Right ventricle myocardium inferior (tissue), 1 donor: ENCODE results near the gene SUN5. TPM values are rescaled to one million over a fixed set of nuclear protein-coding genes. Genes with fewer than 3 reads are reported as not detected.

ENCODE experiments used
- ATAC-seq: fragments of 200-7000 bp; cut with Tn5 transposase; one replicate; pipeline ENCODE4 v1.9.1; 2020; ENCODE audit warnings: mild to moderate bottlenecking, moderate library complexity
- DNase-seq: peaks from one replicate; pipeline ENCODE4 v3.0.0; 2021; ENCODE audit errors: missing footprints
- intact Hi-C: fragments of 100-400 bp; cut with DNase I; formaldehyde crosslinking; loops from one replicate; pipeline ENCODE4 v1.11.0; 2022
- total RNA-seq: library from RNA; stranded (reverse); fragmentation: NEBNext Ultra II Directional; extraction: Animal tissue kit (Norgen Biotek cat#: 25700); gene quantifications from one replicate; pipeline ENCODE4 v1.2.1, GENCODE V29; 2021
- donor health status: DM: no; HTN: yes; CAD: no; lungs with severe emphysema.

Gene SUN5
- total RNA-seq, 1 donor from 2014 or later, result not detected

DNA sequence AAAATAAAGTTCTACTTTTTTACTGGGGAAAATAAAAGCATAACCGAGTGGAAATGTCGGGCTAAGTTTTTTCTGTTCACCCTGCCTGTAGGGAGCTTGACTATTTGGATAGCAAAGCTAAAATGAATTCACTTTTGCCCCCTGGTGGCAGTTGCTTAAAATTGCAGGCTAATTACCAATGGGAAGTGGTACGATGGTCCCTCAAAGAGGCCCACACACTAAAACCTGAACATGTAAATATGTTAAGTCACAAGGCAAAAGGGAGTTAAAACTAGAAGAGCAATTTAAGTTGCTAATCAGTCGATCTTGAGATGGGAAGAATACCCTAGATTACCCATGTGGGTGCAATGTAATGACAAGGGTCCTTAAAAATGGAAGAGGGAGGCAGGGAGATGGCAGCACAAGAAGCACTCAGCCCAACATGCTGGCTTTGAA is 916 bp upstream of the SUN5 start:
- DNase-seq (no peak), ATAC-seq (no peak)
- intact Hi-C loops, result no loop called here

DNA sequence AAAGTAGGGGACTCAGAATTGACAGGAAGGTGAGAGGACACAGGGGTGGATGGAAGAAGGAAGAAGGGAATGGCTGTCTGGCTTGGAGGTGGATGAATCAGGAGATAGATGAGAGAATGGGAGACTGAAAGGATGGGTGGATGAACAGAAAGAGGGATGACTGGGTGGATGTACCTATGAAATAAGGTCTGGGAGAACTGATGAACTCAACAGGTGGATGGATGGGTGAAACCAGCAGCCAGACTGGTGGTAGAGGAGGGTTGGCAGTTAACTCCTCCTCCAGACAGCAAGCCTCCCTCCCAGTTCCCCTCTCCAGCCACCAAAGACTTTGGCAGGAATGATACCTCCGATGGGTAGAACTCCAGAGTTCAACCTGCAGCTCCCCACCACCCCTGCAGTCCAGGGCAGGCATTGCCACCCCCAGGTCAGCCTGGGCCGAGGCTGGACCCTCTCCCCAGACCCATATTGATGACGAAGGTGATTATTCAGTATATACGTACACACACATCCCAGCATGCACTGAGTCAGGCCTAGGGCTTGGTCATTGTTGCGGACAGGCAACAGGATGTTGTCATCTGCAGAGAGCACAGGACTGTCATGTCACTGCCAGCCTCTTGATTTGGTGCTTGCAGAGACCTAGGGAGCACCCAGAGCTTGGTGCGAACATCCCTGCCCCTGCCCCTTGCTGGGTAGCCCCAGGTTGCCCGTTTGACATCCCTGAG is 2.0 kb downstream of the SUN5 start:
- intact Hi-C loops, result no loop called here
- DNase-seq (no peak), ATAC-seq (no peak)

DNA sequence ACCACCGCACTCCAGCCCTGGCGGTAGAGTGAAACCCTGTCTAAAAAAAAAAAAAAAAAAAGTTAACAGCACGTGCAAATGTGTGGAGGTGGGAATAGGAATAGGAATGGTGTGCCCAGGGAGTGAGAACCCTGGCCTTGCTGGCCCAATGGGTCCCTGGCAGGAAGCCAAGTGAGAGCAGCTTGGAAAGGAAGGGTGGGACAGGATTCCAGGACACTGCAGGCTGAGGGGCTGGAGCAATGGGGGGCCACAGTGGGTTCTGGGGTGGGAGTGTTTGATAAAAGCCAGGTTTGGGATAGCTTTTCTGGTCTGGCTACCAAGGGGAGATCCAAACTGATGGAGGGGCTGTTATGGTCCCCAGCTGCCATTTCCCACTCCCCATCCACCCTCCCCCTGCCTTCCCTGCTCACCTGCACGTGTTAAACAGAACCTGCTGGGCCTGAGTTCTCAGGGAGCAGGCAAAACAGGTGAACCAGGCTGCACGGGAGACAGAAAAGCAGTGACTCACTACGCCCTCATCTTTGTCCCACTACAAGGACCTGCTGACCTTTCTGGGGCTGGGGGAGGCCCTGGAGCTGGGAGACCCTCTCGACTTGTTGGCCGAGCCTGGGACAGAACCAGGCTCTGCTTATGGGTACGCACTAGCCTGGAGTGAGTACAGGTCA is 3.3 kb downstream of the SUN5 start:
- DNase-seq (no peak), ATAC-seq (no peak)
- intact Hi-C loops, result no loop called here

DNA sequence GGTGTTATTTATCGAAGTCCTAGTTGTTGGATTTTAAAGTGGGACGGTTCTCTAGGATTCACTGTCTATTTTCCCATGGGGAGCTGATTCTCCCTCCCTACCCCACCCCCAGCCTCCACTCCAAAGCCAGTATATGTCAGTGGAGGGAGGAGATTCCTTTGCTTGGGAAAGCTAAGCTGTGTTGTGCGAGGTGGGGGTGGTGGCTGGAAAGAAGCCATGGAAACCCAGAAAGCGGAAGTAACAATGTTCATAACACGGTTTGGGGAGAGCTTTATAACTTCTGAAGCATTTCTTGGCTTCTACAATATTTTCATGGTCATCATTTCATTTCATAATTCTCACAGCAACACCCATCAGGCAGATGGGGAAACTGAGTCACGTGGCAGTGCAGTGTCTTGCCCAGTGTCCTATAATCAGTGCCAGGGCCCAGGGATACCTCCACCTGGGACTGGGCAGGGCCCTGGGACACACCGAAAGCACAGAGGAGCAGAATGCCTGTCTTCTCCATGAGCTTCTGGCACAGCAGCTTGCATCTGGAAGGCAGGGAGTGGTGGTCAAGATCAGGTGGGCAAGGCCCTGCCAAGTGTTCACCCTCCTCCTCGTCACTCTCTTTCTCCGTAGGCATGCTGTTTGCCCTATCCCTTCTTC is 4.5 kb downstream of the SUN5 start:
- ATAC-seq (no peak), DNase-seq (no peak)
- intact Hi-C loops, result no loop called here

DNA sequence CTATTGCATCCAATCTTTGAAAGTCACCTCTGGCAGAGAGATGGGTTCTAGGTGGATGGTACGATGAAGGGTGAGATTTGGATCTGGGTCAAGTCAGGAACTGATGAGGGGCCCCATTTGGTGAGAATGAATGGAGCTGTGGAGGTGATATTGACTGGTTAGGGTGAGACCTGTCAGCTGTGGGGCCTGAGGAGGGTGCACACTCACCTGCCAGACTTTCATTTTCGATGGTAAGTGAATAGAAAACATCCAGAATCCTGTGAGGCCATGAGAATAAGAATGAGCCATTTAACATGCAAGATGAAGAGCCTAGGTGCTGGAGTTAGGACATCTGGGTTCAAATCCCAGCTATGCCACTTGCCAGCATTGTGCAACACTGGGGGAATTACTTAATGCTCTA is 6.8 kb downstream of the SUN5 start:
- ATAC-seq (no peak), DNase-seq (no peak)
- intact Hi-C loops, result no loop called here

DNA sequence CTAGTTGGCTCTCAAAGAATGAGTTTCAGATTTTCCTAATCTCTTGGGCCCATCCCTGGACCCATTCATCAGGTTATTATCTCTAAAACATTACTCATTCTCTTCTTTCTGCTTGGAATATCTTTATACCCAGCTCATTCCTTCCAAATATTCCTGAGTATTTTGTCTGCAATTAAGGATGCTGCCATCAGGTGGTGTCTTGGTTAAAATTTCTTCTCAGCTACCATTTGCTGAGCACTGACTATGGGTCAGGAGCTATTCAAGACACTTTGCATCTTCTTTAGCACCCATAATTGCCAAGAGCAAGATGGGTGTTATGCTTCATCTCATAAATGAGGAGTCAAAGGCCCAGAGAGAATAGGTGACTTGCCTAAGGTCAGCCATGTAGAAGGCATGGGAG is 8.4 kb downstream of the SUN5 start:
- intact Hi-C loops, result no loop called here
- ATAC-seq (no peak), DNase-seq (no peak)

DNA sequence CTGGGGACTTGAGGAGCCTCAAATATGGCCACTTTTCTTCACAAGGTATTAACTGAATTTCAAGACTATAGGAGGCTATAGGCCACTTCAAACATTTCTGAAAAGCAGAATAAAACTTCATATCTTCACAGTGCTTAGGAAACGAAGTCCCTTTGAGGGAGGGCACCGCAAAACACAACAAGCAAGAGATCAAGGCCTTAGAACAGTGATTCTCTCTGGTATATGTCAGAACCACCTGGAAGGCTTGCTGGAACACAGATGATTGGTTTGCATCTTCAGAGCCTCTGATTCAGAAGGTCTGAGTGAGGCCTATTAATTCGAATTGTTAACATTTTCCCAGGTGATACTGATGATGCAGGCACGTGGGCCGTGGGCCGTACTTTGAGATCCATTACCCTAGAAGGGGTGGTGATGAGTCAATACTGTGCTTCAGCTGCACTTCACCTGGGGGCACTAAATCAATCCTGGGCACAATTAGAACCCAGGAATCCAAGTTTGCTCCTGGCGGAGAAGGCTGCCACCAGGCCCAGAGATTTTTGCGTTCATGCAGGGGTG is 10.7 kb downstream of the SUN5 start:
- intact Hi-C loops, result no loop called here
- ATAC-seq (no peak), DNase-seq (no peak)

DNA sequence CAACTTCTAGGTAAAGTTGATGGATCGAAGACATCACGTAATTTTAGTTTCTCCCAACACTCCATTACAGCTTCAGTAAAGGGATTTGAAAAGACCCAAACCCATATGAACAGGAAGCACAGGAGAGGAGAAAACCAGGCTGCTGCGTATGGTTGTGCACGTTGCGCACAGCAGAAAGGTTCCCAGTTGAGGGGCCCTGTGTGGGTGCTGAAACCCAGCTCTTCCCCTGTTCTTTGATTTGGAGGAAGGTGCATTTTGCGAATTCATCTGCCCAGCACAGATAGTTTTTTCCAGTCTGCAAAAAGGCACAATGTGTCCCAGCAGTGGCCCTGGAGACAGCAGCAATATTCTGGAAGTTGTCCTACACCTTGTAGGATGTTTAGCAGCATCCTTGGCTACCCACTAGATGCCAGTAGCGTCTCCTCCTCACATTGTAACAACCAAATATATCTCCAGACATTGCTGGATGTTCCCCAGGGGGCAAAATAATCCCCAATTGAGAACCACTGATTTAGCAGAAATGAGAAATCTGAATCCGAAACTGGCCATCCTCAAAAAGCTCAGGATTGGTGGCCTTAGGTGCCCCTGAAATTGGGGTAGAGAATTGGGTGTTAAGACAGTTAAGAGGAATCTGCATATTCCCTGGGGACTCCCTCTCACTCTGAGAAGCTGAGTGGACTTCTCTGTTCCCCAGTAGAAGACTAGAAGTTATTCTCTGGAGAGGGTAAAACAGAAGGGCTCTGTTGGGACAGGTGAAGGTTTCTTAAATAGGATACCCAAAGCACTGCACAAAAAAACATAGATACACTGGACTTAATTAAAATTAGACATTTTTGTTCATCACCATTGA is 12.2 kb downstream of the SUN5 start:
- ATAC-seq (no peak), DNase-seq (no peak)
- intact Hi-C loops, result no loop called here

DNA sequence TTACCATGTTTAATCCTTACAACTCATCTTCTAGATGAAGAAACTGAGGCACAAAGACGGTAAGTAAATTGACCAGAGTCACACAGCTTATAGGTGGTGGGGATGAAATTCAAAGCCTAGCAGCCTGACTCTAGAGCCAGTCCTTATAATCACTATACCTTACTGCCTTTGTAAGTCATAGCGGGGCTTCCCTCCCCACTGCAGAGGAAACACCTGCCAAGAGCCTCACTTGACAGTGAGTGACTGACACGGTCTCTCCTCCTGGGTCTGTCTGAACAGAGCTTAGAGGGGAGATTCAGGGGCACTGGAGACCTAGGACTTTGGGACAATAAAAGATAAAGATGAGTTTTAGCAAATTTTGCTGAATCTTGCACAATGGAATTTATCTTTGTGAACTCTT is 12.8 kb downstream of the SUN5 start:
- intact Hi-C loops, result no loop called here
- ATAC-seq (no peak), DNase-seq (no peak)

DNA sequence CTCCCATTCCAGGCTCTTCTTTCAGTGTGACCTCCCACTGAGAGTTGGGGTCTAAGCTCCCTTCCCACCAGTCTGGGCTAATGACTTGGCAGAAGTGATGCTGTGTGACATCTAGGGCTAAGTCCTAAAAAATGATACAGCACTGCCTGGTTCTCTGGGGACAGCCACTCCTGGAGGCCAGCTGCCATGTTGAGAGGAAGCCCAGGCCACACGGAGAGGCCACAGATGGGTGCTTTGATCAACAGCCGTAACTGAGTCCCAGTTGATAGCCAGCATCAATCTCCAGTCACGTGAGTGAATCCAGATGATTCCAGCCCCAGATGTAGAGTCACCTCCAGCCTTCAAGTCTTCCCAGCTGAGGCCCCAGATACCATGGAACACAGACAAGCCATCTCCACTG is 13.8 kb downstream of the SUN5 start:
- DNase-seq, result no peak
- intact Hi-C loops, result no loop called here
- no peak for ATAC-seq

DNA sequence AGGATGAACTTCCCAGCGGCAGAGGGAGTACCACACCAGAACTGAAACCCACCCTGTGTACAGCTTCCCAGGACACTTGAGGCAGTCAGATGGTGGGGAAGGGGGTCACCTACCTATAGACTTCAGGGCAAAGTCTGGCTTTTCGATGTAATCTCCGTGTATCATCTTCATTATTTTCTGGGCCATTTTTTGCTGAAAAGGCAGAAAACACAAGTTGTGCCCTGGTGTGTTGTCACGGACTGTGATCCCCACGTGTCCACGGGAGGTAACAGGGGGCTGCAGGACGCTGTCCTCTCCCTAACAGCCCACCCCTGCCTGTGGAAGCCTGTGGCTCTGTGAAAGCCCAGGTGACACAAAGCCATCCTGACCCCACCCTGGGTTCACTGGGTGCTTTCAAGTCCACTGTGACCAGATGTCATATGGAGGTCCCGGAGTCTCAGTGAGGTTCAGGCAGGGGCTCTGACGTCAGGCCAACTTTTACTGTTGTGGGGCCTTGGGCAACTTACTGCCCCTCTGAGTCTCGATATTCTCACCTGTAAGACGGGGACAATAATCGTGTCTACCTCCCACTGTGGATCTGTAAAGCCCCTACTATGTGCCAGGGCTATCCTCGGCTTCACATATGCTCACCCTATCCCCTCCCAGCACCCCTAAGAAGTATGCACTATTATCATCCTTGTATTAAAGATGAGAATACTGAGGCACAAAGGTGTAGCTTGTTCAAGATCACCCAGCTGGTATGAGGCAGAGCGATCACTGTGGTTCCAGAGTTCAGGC is 14.5 kb downstream of the SUN5 start:
- DNase-seq, result no peak
- ATAC-seq, result no peak
- intact Hi-C loops, result no loop called here

DNA sequence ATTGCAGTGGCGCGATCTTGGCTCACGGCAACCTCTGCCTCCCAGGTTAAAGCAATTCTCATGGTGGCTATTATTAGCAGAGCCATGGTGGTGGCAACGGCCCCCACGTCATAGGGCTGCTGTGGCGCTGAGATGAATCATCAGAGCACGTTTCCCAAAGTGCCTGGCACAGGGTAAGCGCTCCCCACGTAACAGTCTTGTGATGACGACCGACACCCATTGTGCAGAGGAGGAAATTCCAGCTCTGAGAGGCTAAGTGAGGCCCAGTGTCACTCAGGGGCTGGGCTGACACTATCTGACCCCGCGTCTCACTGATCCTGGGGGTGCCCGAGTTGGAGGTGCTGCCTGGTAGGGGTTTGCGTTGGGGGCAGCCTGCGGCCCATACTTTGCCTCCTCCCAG is 16.2 kb downstream of the SUN5 start:
- DNase-seq (no peak), ATAC-seq (peak; percentile 57)
- intact Hi-C loops, result no loop called here

DNA sequence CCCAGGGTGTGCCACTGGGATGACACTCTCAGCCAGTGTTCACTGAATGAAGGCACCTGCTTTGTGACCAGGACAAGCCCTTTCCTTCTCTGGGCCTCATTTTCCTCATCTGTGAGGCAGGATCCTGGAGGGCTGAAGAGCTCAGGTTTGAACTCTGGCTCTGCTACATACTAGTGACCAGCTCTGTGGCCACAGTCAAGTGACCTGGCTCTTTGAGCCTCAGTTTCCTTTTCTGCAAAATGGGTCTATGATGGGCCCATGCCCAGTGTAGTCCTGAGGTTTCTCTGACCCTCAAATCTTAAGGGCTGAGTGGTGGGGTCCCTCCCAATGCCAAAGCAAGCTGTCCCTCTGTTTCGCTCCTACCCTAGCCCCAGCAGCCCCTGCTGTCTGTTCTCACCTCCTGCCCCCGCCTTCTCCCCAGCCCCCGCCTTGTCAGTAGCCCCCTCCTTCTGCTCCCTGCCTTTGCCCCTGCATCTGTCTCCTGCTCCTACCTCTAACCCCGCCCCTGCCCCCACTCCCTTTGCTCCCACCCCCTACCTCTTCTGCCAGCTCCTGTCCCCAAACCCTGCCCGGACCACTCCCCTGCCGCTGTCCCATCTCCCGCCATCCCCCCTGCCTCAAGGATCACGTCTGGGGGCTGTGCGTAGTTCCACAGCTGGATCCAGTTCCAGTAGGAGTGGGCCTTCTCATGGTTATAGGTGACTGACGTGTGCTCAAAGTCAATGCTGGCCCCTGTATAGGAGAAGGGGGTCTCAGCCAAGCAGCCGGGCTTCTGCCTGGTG is 17.0 kb downstream of the SUN5 start:
- DNase-seq, result no peak
- intact Hi-C loops, result no loop called here
- ATAC-seq, result no peak

DNA sequence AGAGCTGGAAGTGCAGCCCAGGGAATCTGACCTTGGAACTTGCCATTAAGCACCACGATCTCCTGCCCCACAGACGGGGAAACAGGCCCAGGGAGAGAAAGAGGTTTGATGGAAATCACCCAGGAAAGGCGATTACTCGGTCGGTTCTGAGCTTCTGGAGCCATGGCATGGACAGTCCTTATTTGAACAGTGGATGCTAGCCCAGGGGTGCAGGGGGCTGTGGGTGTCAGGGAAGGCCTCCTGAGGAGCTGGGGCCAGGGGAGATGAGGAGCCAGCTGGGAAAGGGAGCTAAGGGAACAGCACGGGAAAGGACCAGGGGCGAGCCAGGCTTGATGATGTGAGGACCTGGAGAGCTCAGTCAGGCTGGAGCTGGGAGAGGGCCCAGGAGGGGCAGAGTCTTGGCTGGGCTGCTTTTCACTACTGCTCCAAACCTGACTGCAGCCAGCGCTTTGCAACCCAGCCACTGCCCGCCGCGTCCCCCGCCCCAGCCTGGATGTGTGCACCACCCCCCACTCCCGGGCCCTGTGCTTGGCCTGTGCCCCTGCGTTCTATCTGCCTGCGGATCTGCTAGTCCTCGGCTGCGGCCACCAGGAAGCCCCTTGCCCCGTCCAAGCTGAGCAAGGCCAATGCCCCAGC is 17.8 kb downstream of the SUN5 start:
- DNase-seq (no peak), ATAC-seq (no peak)
- intact Hi-C loops, result no loop called here

DNA sequence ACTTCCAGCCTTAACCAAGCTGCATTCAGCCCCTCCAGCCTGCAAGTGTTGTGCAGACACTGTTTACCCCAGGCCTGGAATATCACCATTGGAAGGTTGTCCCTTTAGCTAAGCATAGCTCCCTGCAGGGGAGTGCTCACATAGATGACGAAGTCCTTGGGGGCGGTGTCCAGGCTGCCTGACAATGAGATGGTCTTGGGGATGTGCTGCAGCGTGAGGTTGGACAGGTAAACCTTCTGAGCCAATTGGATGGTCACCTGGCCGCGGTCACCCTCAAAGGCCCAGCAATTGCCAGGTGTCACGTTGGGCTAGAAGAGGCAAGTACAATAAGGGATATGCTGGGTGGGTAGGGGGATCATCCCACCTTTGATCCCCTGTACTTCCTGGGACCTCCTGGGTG is 18.6 kb downstream of the SUN5 start:
- intact Hi-C loops, result no loop called here
- DNase-seq (no peak), ATAC-seq (no peak)

DNA sequence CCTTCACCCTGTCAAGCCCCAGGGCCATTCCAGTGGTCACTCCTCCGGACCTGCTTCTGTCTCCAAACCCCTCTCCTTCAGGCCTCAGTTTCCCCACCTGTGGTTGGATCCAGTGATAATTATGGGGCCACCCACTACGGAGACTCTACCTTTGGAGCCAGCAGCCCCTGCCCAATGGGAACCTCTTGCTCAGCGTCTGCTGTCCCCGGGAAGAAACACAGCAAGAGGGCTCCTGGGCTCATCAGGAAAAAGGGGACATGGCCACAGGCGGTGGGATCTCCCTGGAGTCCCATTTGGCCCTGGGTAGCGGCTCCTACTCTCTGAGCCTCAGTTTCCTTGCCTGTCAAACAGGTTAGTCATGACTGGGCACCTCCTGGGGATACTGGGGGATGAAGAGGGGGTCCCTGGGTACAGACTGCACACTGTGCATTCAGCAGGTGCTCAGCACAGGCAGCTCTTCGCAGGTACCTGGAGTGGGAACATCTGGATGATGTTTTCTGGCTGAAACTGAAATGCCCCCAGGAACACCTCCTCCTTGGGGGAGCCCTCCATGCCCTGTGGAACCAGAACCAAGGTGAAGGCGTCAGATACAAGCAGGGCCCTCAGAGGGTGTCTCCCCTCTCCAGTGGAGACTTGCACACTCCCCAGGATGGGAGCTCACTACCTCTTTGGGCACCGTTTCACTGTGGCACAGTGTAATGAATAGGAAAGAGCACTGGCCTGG is 19.4 kb downstream of the SUN5 start:
- DNase-seq (no peak), ATAC-seq (no peak)
- intact Hi-C loops, result no loop called here

DNA sequence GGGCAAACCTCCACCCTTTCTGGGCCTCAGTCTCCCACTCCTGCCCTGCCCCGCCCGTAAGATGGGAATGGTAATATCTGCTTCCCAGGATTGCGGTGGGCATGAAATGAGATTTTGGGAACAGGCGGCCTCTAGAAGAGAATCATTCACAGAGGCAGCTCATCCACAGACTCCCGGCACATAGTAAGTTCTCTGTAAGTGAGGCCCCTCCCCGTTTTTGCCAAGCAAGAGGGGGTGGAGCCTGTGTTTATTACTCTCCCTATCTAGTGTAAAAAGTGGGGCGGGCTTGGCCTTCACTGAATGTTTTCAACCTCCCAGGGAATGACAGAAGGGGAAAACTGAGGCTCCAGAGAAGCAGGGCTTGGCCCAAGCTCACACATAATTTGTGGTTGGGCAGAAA is 20.0 kb downstream of the SUN5 start:
- intact Hi-C loops, result no loop called here
- no peak for ATAC-seq
- DNase-seq, result no peak
